Endodermal cell (in vitro differentiated cells): ENCODE results near the gene DDAH1. TPM values are rescaled to one million over a fixed set of nuclear protein-coding genes. Genes with fewer than 3 reads are reported as not detected.

ENCODE experiments used
- DNase-seq: peaks from one replicate; pipeline ENCODE4 v3.0.0-alpha.2; 2017
- H3K27ac ChIP-seq: 2 replicates; pipeline ENCODE4 v1.5.1; 2013; ENCODE audit warnings: mild to moderate bottlenecking, low read depth, low read length, moderate library complexity
- H3K27me3 ChIP-seq: 2 replicates; pipeline ENCODE4 v1.6.1; 2013; ENCODE audit warnings: mild to moderate bottlenecking, low read length, moderate library complexity; ENCODE audit not compliant: insufficient read depth, control insufficient read depth, poor library complexity, severe bottlenecking
- H3K36me3 ChIP-seq: 2 replicates; pipeline ENCODE4 v1.7.0; 2013; ENCODE audit warnings: mild to moderate bottlenecking, low read length, moderate library complexity; ENCODE audit not compliant: control insufficient read depth, insufficient read depth
- H3K4me1 ChIP-seq: one replicate; pipeline ENCODE4 v1.7.0; 2013; ENCODE audit warnings: low read length; ENCODE audit not compliant: control insufficient read depth, insufficient read depth
- H3K4me3 ChIP-seq: 2 replicates; pipeline ENCODE4 v1.5.1; 2013; ENCODE audit warnings: mild to moderate bottlenecking, low read length, moderate library complexity
- H3K9ac ChIP-seq: 2 replicates; pipeline ENCODE4 v1.6.1; 2013; ENCODE audit warnings: mild to moderate bottlenecking, low read length, moderate library complexity; ENCODE audit not compliant: poor library complexity, severe bottlenecking; ENCODE audit errors: extremely low read depth
- H3K9me3 ChIP-seq: 2 replicates; pipeline ENCODE4 v1.6.1; 2013; ENCODE audit warnings: mild to moderate bottlenecking, low read length, moderate library complexity; ENCODE audit not compliant: control insufficient read depth
- H3K27ac Mint-ChIP-seq: 2 replicates; pipeline ENCODE4 v1.8.0; 2020; ENCODE audit warnings: mixed read lengths
- H3K27me3 Mint-ChIP-seq: 2 replicates; pipeline ENCODE4 v1.8.0; 2021; ENCODE audit warnings: mild to moderate bottlenecking, mixed read lengths; ENCODE audit not compliant: insufficient read depth
- H3K36me3 Mint-ChIP-seq: 2 replicates; pipeline ENCODE4 v1.8.0; 2020; ENCODE audit warnings: low read depth, mixed read lengths
- H3K4me1 Mint-ChIP-seq: 2 replicates; pipeline ENCODE4 v1.8.0; 2020; ENCODE audit warnings: mixed read lengths
- H3K4me3 Mint-ChIP-seq: 2 replicates; pipeline ENCODE4 v1.8.0; 2020; ENCODE audit warnings: mild to moderate bottlenecking, moderate library complexity, mixed read lengths
- H3K9me3 Mint-ChIP-seq: 2 replicates; pipeline ENCODE4 v1.8.0; 2020; ENCODE audit warnings: mild to moderate bottlenecking, mixed read lengths
- CTCF ChIP-seq: fragments of 200-600 bp; sonication (generic); conservative IDR thresholded peaks from 2 replicates; pipeline ENCODE4 v1.5.0; 2021; ENCODE audit warnings: antibody characterized with exemption, mild to moderate bottlenecking
- WGBS, 2 experiments: methylation state at CpG; one replicate each; pipeline versions ENCODE4 v1.1.5 to v1.1.7; 2013; ENCODE audit warnings: missing lambda C conversion rate in 2 of 2, mixed read lengths in 1 of 2; ENCODE audit not compliant: insufficient coverage in 1 of 2, insufficient read length in 1 of 2; 5-methylcytosine and 5-hydroxymethylcytosine counted together
- total RNA-seq, 2 donors: library from RNA; stranded (reverse); fragmentation: NEBNext Ultra II Directional in 1 of 2; extraction: Animal tissue kit (Norgen Biotek cat#: 25700) in 1 of 2; gene quantifications; 2 replicates in 1 of 2; 3 replicates in 1 of 2; pipeline ENCODE4 v1.2.1, GENCODE V29; 2021

Gene DDAH1
- total RNA-seq, 2 donors from 2014 or later: 16.3 to 22.8 TPM

- Mint-ChIP-seq H3K36me3 (peaks cover 2% of the 10 kb centered on the region), H3K4me3 (no peak overlapping the region), H3K27me3 (no peaks in the 10 kb centered on the region), H3K4me1 (no peaks in the 10 kb centered on the region), H3K9me3 (peaks cover 8% of the 10 kb centered on the region), H3K27ac (no peak overlapping the region)
- Histone ChIP-seq H3K4me3 (no peak overlapping the region), H3K27me3 (no peaks in the 10 kb centered on the region), H3K4me1 (no peaks in the 10 kb centered on the region), H3K36me3 (no peaks in the 10 kb centered on the region), H3K9me3 (no peaks in the 10 kb centered on the region), H3K9ac (no peak overlapping the region), H3K27ac (no peak overlapping the region)
- no peak for DNase-seq
- 80 to 84% methylated on average over 5 of the region's 5 CpGs for WGBS, 2 experiments
- no peak for TF ChIP-seq CTCF
Measured at GRCh38 chr1:85433096-85433495, 31.9 kb downstream of the DDAH1 start.

- TF ChIP-seq CTCF: no peak
- no peaks in the 10 kb centered on the region for H3K36me3 ChIP-seq
- Mint-ChIP-seq H3K9me3 (peaks cover 8% of the 10 kb centered on the region), H3K27me3 (no peaks in the 10 kb centered on the region), H3K27ac (no peak overlapping the region), H3K4me1 (peaks cover 12% of the 10 kb centered on the region), H3K36me3 (peaks cover 2% of the 10 kb centered on the region), H3K4me3 (no peak overlapping the region)
- 92% methylated on average over 2 of the region's 2 CpGs; no CpG with 5 or more reads in 1 of the 2 experiments for WGBS, 2 experiments
- no peak overlapping the region for H3K9ac ChIP-seq
- DNase-seq: no peak
- H3K27ac ChIP-seq: no peak overlapping the region
- no peaks in the 10 kb centered on the region for H3K4me1 ChIP-seq
- no peaks in the 10 kb centered on the region for H3K27me3 ChIP-seq
- H3K4me3 ChIP-seq: no peak overlapping the region
- no peaks in the 10 kb centered on the region for H3K9me3 ChIP-seq
Measured at GRCh38 chr1:85428471-85429089, 36.4 kb downstream of the DDAH1 start.

- Histone ChIP-seq H3K9ac (no peak overlapping the region), H3K9me3 (no peaks in the 10 kb centered on the region), H3K36me3 (no peaks in the 10 kb centered on the region), H3K4me3 (no peak overlapping the region), H3K27ac (no peak overlapping the region), H3K27me3 (no peaks in the 10 kb centered on the region), H3K4me1 (no peaks in the 10 kb centered on the region)
- Mint-ChIP-seq H3K4me1 (peaks cover 12% of the 10 kb centered on the region), H3K27me3 (no peaks in the 10 kb centered on the region), H3K27ac (no peak overlapping the region), H3K4me3 (no peak overlapping the region), H3K36me3 (peaks cover 2% of the 10 kb centered on the region), H3K9me3 (peaks cover 8% of the 10 kb centered on the region)
- DNase-seq: no peak
- WGBS, 2 experiments: 97 to 100% methylated on average over 2 to 3 of the region's 3 CpGs
- TF ChIP-seq CTCF: no peak
Measured at GRCh38 chr1:85427849-85428248, 37.1 kb downstream of the DDAH1 start.
